ENCODE measurements around the gene KRTAP12-4. TPM values are rescaled to one million over a fixed set of nuclear protein-coding genes. Genes with fewer than 3 reads are reported as not detected.

The KRTAP12-4 gene
- total RNA-seq, 1 donor from 2014 or later: not detected

- Mint-ChIP-seq H3K27ac (ENCODE audit: unreplicated experiment) (no peak within 1 kb of the TSS), H3K4me1 (ENCODE audit: unreplicated experiment) (no peaks in the 10 kb centered on the region), H3K4me3 (ENCODE audit: unreplicated experiment) (no peak within 1 kb of the TSS), H3K27me3 (ENCODE audit: unreplicated experiment) (peaks cover 16% of the 10 kb centered on the region), H3K36me3 (ENCODE audit: unreplicated experiment) (no peaks in the 10 kb centered on the region), H3K9me3 (ENCODE audit: unreplicated experiment) (peaks cover 12% of the 10 kb centered on the region)
- no peak for TF ChIP-seq CTCF (IDR thresholded peaks at IDR 0.05)
- DNase-seq (ENCODE audit: extremely low spot score, unreplicated experiment): peak; percentile 80
These were observed 17.2 kb downstream of the KRTAP12-4 start, which contains the start of gene KRTAP10-10 for GRCh38 chr21:44637018-44637850. TSS of gene KRTAP10-10 (plus strand) at chr21:44637356. CDS start at chr21:44637418, 62 bp downstream.

- Mint-ChIP-seq H3K27ac (ENCODE audit: unreplicated experiment) (no peak overlapping the region), H3K4me3 (ENCODE audit: unreplicated experiment) (no peak overlapping the region), H3K9me3 (ENCODE audit: unreplicated experiment) (peaks cover 16% of the 10 kb centered on the region), H3K27me3 (ENCODE audit: unreplicated experiment) (peaks cover 16% of the 10 kb centered on the region), H3K4me1 (ENCODE audit: unreplicated experiment) (no peaks in the 10 kb centered on the region), H3K36me3 (ENCODE audit: unreplicated experiment) (no peaks in the 10 kb centered on the region)
- DNase-seq (ENCODE audit: extremely low spot score, unreplicated experiment): peak; percentile 73
- TF ChIP-seq CTCF (IDR thresholded peaks at IDR 0.05): no peak
These were observed 18.0 kb downstream of the KRTAP12-4 start for GRCh38 chr21:44636209-44637017.

- no peaks in the 10 kb centered on the region for H3K4me1 Mint-ChIP-seq (ENCODE audit: unreplicated experiment)
- H3K27me3 Mint-ChIP-seq (ENCODE audit: unreplicated experiment): peaks cover 8% of the 10 kb centered on the region
- peaks cover 23% of the 10 kb centered on the region for H3K9me3 Mint-ChIP-seq (ENCODE audit: unreplicated experiment)
- H3K36me3 Mint-ChIP-seq (ENCODE audit: unreplicated experiment): peaks cover 3% of the 10 kb centered on the region
- no peak for DNase-seq (ENCODE audit: extremely low spot score, unreplicated experiment)
- H3K4me3 Mint-ChIP-seq (ENCODE audit: unreplicated experiment): no peak overlapping the region
- H3K27ac Mint-ChIP-seq (ENCODE audit: unreplicated experiment): no peak overlapping the region
- no peak for TF ChIP-seq CTCF (IDR thresholded peaks at IDR 0.05)
These were observed 22.4 kb downstream of the KRTAP12-4 start for GRCh38 chr21:44632067-44632466.

- peak; percentile 23 for DNase-seq (ENCODE audit: extremely low spot score, unreplicated experiment)
- H3K4me3 Mint-ChIP-seq (ENCODE audit: unreplicated experiment): no peak overlapping the region
- peaks cover 23% of the 10 kb centered on the region for H3K9me3 Mint-ChIP-seq (ENCODE audit: unreplicated experiment)
- H3K36me3 Mint-ChIP-seq (ENCODE audit: unreplicated experiment): peaks cover 3% of the 10 kb centered on the region
- no peak overlapping the region for H3K27ac Mint-ChIP-seq (ENCODE audit: unreplicated experiment)
- TF ChIP-seq CTCF (IDR thresholded peaks at IDR 0.05): no peak
- H3K27me3 Mint-ChIP-seq (ENCODE audit: unreplicated experiment): peaks cover 4% of the 10 kb centered on the region
- H3K4me1 Mint-ChIP-seq (ENCODE audit: unreplicated experiment): no peaks in the 10 kb centered on the region
These were observed 24.0 kb downstream of the KRTAP12-4 start for GRCh38 chr21:44630440-44630839.

Data from osteocyte (in vitro differentiated cells).